ENCODE data around the gene ANKRD45. TPM values are rescaled to one million over a fixed set of nuclear protein-coding genes. Genes with fewer than 3 reads are reported as not detected.

ANKRD45 gene
- total RNA-seq = 21.3 TPM

GRCh38 chr1:173669491-173669941 lies at the start of gene ANKRD45:
Gene ANKRD45 (minus strand): TSS chr1:173669851. CDS start chr1:173659418, 10,433 bp downstream.

GRCh38 chr1:173714759-173715537 lies 45.3 kb upstream of the ANKRD45 start, which contains the start of gene KLHL20:
Gene KLHL20 (plus strand): TSS chr1:173714981. CDS start chr1:173716044, 1,063 bp downstream.

GRCh38 chr1:173635116-173635515 lies 34.5 kb downstream of the ANKRD45 start, which contains the start of gene TEX50:
Gene TEX50 (plus strand): TSS chr1:173635338. CDS start chr1:173635522, 184 bp downstream.

GRCh38 chr1:173603056-173603591 lies 66.5 kb downstream of the ANKRD45 start, which contains the start of gene SLC9C2:
Gene SLC9C2 (minus strand): TSS chr1:173603072. CDS start chr1:173601776, 1,296 bp downstream.

Other genes with a start within 250 kb of the ANKRD45 start
- gene PRDX6, start 192.5 kb downstream of the ANKRD45 start, total RNA-seq = 35.1 TPM
- 1.9 TPM for gene SLC9C2, start 66.8 kb downstream of the ANKRD45 start, total RNA-seq
- not detected for gene TEX50, start 34.5 kb downstream of the ANKRD45 start, total RNA-seq
- 37.9 TPM for gene KLHL20, start 45.1 kb upstream of the ANKRD45 start, total RNA-seq
- 16.9 TPM for gene DARS2, start 154.8 kb upstream of the ANKRD45 start, total RNA-seq
- 16.6 TPM for gene CENPL, start 155.0 kb upstream of the ANKRD45 start, total RNA-seq
- 528 TPM for gene GAS5, start 198.1 kb upstream of the ANKRD45 start, total RNA-seq
- gene ZBTB37, start 198.5 kb upstream of the ANKRD45 start, total RNA-seq = 65.7 TPM
- not detected for gene SERPINC1, start 247.5 kb upstream of the ANKRD45 start, total RNA-seq

Data from parietal lobe (tissue), 1 donor.